DMS79 (cell line): ENCODE data around the gene KSR1.

ENCODE experiments used
- DNase-seq: peaks from one replicate; lab custom pipeline; 2025; lab: John Stamatoyannopoulos, UW

Gene KSR1

GRCh38 chr17:27473748-27474609, 17.7 kb downstream of the KSR1 start:
- DNase-seq = no peak

DNA sequence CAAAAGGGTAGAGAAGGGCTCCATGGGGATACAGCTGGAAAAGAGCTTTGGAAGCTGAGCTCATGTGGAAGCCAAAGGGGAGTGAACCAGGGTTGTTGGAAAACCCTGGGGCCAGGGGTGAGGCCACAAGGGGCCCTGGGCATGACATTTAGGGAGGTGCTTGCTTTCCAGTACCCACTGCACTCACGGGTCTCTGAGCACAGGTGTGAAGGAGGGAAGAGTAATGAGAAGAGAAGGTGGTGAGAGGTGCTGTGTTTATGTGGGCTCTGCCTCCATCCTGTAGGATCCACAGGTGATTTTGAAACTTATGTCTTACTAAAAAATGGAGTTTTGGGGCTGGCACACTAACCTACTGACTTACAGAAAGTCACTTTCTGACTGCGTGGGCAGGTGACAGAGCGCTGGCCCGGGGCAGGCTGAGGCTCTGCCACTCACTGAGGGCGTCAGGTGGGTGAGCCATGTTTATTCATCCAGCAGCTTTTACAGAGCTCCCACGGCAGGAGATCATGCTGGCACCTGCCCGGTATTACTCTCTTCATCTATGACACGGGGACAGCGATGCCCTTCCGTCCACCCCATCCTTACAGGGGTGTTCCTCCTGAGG, 18.9 kb downstream of the KSR1 start:
- DNase-seq = no peak

GRCh38 chr17:27475981-27476895, 20.0 kb downstream of the KSR1 start:
- no peak for DNase-seq

DNA sequence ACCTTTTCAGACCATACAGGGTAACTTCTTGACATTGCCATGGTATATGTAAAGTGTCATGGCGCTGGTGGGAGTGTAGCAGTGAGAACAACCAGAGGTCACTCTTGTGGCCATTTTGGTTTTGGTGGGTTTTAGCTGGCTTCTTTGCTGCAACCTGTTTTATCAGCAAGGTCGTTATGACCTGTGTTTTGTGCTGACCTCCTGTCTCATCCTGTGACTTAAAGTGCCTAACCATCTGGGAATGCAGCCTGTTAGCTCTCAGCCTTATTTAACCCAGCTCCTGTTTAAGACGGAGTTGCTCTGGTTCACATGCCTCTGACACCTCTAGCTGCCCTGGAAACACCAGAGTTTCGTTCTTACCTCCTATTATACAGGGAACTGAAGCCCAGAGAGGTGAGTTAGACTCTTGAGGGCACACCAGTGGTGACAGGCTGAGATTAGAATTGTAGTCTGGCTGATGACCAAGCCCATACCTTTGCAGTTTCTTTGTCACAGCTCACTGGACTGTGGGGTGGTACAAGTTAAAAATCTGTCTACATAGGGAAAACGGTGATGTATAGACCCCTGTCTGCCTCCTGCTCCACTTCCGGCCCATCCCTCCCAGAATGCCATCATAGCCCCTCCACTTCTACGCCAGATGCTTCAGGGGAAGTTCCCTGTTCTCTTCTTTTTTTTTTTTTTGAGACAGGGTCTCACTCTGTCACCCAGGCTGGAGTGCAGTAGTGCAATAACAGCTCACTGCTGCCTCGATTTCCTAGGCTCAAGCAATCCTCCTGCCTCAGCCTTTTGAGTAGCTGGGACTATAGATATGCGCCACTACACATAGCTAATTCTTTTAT, 21.0 kb downstream of the KSR1 start:
- DNase-seq = no peak

DNA sequence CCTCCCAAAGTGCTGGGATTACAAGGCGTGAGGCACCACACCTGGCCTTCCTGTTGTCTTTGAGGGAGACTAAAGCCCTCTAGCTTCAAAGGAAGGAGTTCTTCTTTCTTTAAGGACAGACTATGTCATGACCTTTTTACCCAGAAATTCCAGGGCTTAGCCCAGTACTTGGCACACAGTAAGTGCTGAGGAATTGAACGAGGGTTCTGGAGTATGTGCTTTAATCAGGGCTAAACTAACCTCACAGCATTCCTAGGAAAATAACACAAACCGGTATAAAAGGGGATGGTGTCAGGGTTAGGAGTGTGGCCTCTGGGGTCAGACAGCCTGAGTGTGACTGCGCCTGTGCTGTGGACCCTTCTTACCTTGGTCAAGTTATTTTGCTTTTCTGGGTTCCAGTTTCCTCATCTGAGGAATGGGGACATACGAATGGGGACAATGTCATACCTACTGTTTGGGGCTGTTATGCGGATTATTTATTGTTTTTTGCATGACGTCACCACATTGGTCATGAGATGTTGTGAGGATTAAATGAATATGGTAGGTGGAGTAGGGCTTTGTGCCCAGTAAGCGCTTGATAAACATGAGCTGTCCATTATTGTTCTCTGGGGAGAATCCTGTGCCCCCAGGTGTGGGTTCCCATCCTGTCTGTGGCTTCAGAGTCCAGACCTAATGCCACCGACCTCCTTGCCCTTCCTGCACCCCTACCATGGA, 21.9 kb downstream of the KSR1 start:
- no peak for DNase-seq

- no peak for DNase-seq
These were observed 22.8 kb downstream of the KSR1 start for GRCh38 chr17:27478901-27479538.

GRCh38 chr17:27479838-27480237, 23.6 kb downstream of the KSR1 start:
- DNase-seq = no peak

GRCh38 chr17:27480699-27481098, 24.5 kb downstream of the KSR1 start:
- DNase-seq = no peak

DNA sequence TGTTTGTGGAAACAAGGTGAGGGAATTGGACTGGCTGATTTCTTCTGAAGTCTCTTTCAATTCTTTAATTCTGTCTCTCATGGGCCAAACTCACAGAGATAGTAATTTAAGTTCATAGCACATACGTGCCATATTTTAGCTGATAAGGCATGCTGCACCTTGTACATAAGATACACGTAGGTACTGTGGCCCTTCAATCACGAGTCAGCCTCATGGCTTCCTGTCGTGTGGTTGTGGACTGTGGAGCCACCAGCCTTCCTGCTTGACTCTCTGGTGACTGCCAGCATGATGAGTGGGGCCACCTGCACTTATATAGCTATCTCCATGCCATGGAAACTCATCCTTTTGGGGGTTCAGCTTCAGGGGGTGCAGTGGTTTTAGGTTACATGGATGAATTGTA, 25.1 kb downstream of the KSR1 start:
- DNase-seq = no peak

DNA sequence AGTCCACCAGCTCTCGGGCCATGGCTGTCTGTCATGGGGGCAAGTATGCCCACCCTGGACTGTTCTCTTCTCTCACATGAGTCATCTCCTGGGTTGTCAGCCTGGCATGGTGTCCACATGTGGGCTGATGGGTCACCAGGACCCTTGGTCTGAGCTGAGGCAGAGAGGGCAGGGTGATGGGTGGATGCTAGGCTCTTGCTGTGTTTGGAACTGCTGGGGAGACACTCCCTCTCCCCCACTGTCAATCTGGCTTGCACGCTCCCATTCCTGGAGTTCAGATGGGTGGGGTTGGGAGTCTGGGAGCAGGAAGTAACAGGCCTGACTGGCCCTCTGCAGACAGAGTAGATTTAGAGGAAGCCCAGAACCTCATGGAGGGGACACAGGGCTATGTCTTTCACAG, 28.9 kb downstream of the KSR1 start:
- no peak for DNase-seq

- DNase-seq = no peak
These were observed 29.7 kb downstream of the KSR1 start for GRCh38 chr17:27485716-27486495.

GRCh38 chr17:27486741-27487140, 30.5 kb downstream of the KSR1 start:
- DNase-seq = no peak

GRCh38 chr17:27488231-27488630, 32.0 kb downstream of the KSR1 start:
- no peak for DNase-seq

GRCh38 chr17:27489045-27489715, 32.9 kb downstream of the KSR1 start:
- DNase-seq = no peak

DNA sequence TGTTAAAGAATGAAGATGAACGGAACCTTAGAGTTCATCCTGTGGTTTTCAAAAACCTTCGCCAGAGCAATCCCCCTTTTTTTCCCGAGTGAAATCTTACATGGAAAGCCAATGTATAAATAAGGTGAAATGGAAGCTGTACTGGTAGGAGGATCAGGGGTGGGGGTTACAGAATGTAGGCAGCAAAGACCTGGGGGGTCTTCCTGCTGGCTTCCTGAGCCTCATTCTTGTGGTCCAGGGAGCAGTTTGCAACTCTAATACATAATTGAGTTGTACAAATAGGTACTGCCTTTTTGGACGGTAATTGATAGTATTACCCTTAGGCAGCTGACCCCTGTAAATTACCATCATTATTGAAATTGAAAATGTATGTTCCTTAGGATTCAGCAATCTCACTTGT, 34.1 kb downstream of the KSR1 start:
- no peak for DNase-seq

DNA sequence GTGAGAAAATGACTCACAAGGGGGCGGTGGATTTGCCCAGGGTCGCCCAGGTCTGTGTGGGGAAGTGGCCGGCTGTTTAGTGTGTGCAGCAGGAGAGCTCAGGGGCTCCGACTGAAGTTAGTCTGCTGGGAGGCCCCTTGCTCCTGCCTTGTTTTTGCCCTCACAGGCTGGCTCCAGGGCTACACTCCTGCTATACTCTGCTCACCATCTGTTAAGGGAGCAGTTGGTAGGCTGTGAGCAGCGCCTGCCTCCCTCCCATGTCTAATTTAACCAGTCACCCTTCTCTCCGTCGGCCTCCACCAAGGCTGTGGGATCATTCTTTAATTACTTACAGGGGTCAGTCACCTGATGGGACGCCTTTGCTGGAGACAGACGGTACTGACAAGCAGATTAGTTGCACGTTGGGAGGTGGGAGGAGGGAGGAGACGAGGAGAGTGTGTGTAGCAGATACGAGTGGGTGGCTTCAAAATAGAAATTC, 35.5 kb downstream of the KSR1 start:
- DNase-seq = no peak

GRCh38 chr17:27492470-27492869, 36.2 kb downstream of the KSR1 start:
- no peak for DNase-seq

DNA sequence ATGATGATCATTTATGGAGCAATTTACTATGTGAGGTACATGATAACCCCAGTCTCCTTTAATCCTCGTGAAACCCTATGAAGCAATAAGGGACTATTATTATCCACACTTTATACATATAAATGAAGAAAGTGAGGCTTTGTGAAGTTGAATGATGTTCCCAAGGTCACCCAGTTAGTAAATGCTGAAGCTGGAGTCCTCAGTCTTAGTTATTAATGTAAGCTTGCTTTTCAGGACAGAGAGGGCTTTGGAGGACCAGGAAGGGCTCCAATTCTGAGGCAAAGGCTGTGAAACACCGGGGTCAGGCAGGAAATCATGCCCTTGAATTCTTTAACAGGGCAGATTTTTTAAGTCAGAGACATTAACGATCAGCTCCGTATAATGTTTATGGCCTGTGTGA, 36.8 kb downstream of the KSR1 start:
- DNase-seq = no peak
